ENCODE results near the gene ASIC4.

ASIC4 gene

GRCh38 chr2:219560037-219560892 is 46.0 kb downstream of the ASIC4 start:
- no peak overlapping the region for H3K27ac Mint-ChIP-seq (ENCODE audit: low read depth)
- DNase-seq (ENCODE audit: low spot score in 2 of 2) (no peak), ATAC-seq (replicated peaks; ENCODE audit: extremely low read depth, poor library complexity, severe bottlenecking) (no peak)
- no peak overlapping the region for H3K4me3 Mint-ChIP-seq
- H3K27me3 Mint-ChIP-seq = peaks cover 76% of the 10 kb centered on the region
- peaks cover 3% of the 10 kb centered on the region for H3K36me3 Mint-ChIP-seq (ENCODE audit: insufficient read depth)
- H3K4me1 Mint-ChIP-seq = no peaks in the 10 kb centered on the region
- no peaks in the 10 kb centered on the region for H3K9me3 Mint-ChIP-seq

- Mint-ChIP-seq H3K4me3 (no peak overlapping the region), H3K27ac (ENCODE audit: low read depth) (no peak overlapping the region), H3K4me1 (no peaks in the 10 kb centered on the region), H3K36me3 (ENCODE audit: insufficient read depth) (peaks cover 3% of the 10 kb centered on the region), H3K9me3 (no peaks in the 10 kb centered on the region), H3K27me3 (peaks cover 76% of the 10 kb centered on the region)
- no peak for DNase-seq (ENCODE audit: low spot score in 2 of 2)
- ATAC-seq (replicated peaks; ENCODE audit: extremely low read depth, poor library complexity, severe bottlenecking) = no peak
These were observed 46.6 kb downstream of the ASIC4 start for GRCh38 chr2:219560893-219561178.

GRCh38 chr2:219561179-219562048 is 47.1 kb downstream of the ASIC4 start:
- peaks cover 3% of the 10 kb centered on the region for H3K36me3 Mint-ChIP-seq (ENCODE audit: insufficient read depth)
- ATAC-seq (replicated peaks; ENCODE audit: extremely low read depth, poor library complexity, severe bottlenecking) (no peak), DNase-seq (ENCODE audit: low spot score in 2 of 2) (no peak)
- peaks cover 78% of the 10 kb centered on the region for H3K27me3 Mint-ChIP-seq
- no peak overlapping the region for H3K4me3 Mint-ChIP-seq
- H3K9me3 Mint-ChIP-seq = no peaks in the 10 kb centered on the region
- H3K4me1 Mint-ChIP-seq = no peaks in the 10 kb centered on the region
- no peak overlapping the region for H3K27ac Mint-ChIP-seq (ENCODE audit: low read depth)

GRCh38 chr2:219562049-219563020 is 48.1 kb downstream of the ASIC4 start:
- no peaks in the 10 kb centered on the region for H3K9me3 Mint-ChIP-seq
- DNase-seq (ENCODE audit: low spot score in 2 of 2) = no peak
- H3K27me3 Mint-ChIP-seq = peaks cover 84% of the 10 kb centered on the region
- no peak overlapping the region for H3K27ac Mint-ChIP-seq (ENCODE audit: low read depth)
- ATAC-seq (replicated peaks; ENCODE audit: extremely low read depth, poor library complexity, severe bottlenecking) = no peak
- H3K4me1 Mint-ChIP-seq = no peaks in the 10 kb centered on the region
- no peak overlapping the region for H3K4me3 Mint-ChIP-seq
- H3K36me3 Mint-ChIP-seq (ENCODE audit: insufficient read depth) = peaks cover 3% of the 10 kb centered on the region

- no peak for ATAC-seq (replicated peaks; ENCODE audit: extremely low read depth, poor library complexity, severe bottlenecking)
- Mint-ChIP-seq H3K9me3 (no peaks in the 10 kb centered on the region), H3K36me3 (ENCODE audit: insufficient read depth) (peaks cover 3% of the 10 kb centered on the region), H3K4me1 (no peaks in the 10 kb centered on the region), H3K4me3 (no peak overlapping the region), H3K27ac (ENCODE audit: low read depth) (no peak overlapping the region), H3K27me3 (peaks cover 89% of the 10 kb centered on the region)
- no peak for DNase-seq (ENCODE audit: low spot score in 2 of 2)
These were observed 49.1 kb downstream of the ASIC4 start for GRCh38 chr2:219563271-219563928.

- no peaks in the 10 kb centered on the region for H3K4me1 Mint-ChIP-seq
- H3K9me3 Mint-ChIP-seq = no peaks in the 10 kb centered on the region
- peaks cover 91% of the 10 kb centered on the region for H3K27me3 Mint-ChIP-seq
- no peak overlapping the region for H3K4me3 Mint-ChIP-seq
- no peak overlapping the region for H3K27ac Mint-ChIP-seq (ENCODE audit: low read depth)
- peaks cover 3% of the 10 kb centered on the region for H3K36me3 Mint-ChIP-seq (ENCODE audit: insufficient read depth)
- DNase-seq (ENCODE audit: low spot score in 2 of 2) = no peak
- ATAC-seq (replicated peaks; ENCODE audit: extremely low read depth, poor library complexity, severe bottlenecking) = no peak
These were observed 51.1 kb downstream of the ASIC4 start for GRCh38 chr2:219565130-219566080.

GRCh38 chr2:219566640-219567039 is 52.4 kb downstream of the ASIC4 start:
- H3K4me3 Mint-ChIP-seq = no peak overlapping the region
- no peaks in the 10 kb centered on the region for H3K9me3 Mint-ChIP-seq
- DNase-seq (ENCODE audit: low spot score in 2 of 2) (no peak), ATAC-seq (replicated peaks; ENCODE audit: extremely low read depth, poor library complexity, severe bottlenecking) (no peak)
- no peaks in the 10 kb centered on the region for H3K4me1 Mint-ChIP-seq
- peaks cover 82% of the 10 kb centered on the region for H3K27me3 Mint-ChIP-seq
- peaks cover 3% of the 10 kb centered on the region for H3K36me3 Mint-ChIP-seq (ENCODE audit: insufficient read depth)
- H3K27ac Mint-ChIP-seq (ENCODE audit: low read depth) = no peak overlapping the region

- H3K4me3 Mint-ChIP-seq = no peak overlapping the region
- peaks cover 82% of the 10 kb centered on the region for H3K27me3 Mint-ChIP-seq
- H3K4me1 Mint-ChIP-seq = no peaks in the 10 kb centered on the region
These were observed 52.8 kb downstream of the ASIC4 start for GRCh38 chr2:219567131-219567530.

GRCh38 chr2:219567791-219568361 is 53.6 kb downstream of the ASIC4 start:
- peaks cover 3% of the 10 kb centered on the region for H3K36me3 Mint-ChIP-seq (ENCODE audit: insufficient read depth)
- DNase-seq (ENCODE audit: low spot score in 2 of 2) = no peak
- H3K27me3 Mint-ChIP-seq = peaks cover 82% of the 10 kb centered on the region
- ATAC-seq (replicated peaks; ENCODE audit: extremely low read depth, poor library complexity, severe bottlenecking) = no peak
- H3K4me1 Mint-ChIP-seq = no peaks in the 10 kb centered on the region
- H3K9me3 Mint-ChIP-seq = no peaks in the 10 kb centered on the region
- no peak overlapping the region for H3K4me3 Mint-ChIP-seq
- H3K27ac Mint-ChIP-seq (ENCODE audit: low read depth) = no peak overlapping the region

More at GRCh38 chr2:219567131-219567530, 52.8 kb downstream of the ASIC4 start:
- H3K9me3 Mint-ChIP-seq = no peaks in the 10 kb centered on the region
- ATAC-seq (replicated peaks; ENCODE audit: extremely low read depth, poor library complexity, severe bottlenecking) = no peak
- no peak for DNase-seq (ENCODE audit: low spot score in 2 of 2)
- H3K27ac Mint-ChIP-seq (ENCODE audit: low read depth) = no peak overlapping the region
- peaks cover 3% of the 10 kb centered on the region for H3K36me3 Mint-ChIP-seq (ENCODE audit: insufficient read depth)

GRCh38 chr2:219569041-219569440 is 54.8 kb downstream of the ASIC4 start:
- Mint-ChIP-seq H3K27me3 (peaks cover 81% of the 10 kb centered on the region), H3K36me3 (ENCODE audit: insufficient read depth) (no peaks in the 10 kb centered on the region), H3K27ac (ENCODE audit: low read depth) (no peak overlapping the region), H3K4me3 (no peak overlapping the region), H3K4me1 (no peaks in the 10 kb centered on the region), H3K9me3 (no peaks in the 10 kb centered on the region)
- ATAC-seq (replicated peaks; ENCODE audit: extremely low read depth, poor library complexity, severe bottlenecking) = no peak
- no peak for DNase-seq (ENCODE audit: low spot score in 2 of 2)

- Mint-ChIP-seq H3K27ac (ENCODE audit: low read depth) (no peak overlapping the region), H3K27me3 (peaks cover 77% of the 10 kb centered on the region), H3K36me3 (ENCODE audit: insufficient read depth) (no peaks in the 10 kb centered on the region), H3K4me1 (no peaks in the 10 kb centered on the region), H3K9me3 (no peaks in the 10 kb centered on the region), H3K4me3 (peak overlapping the region; percentile 36)
- no peak for DNase-seq (ENCODE audit: low spot score in 2 of 2)
- ATAC-seq (replicated peaks; ENCODE audit: extremely low read depth, poor library complexity, severe bottlenecking) = no peak
These were observed 55.4 kb downstream of the ASIC4 start for GRCh38 chr2:219569635-219570034.
